HG02870 (cell line): ENCODE measurements around the gene PTPRG.

Experiments
- ATAC-seq: cut with Tn5 transposase; IDR thresholded peaks from one replicate; pipeline ENCODE4 v1.9.1; 2021; ENCODE audit warnings: mild to moderate bottlenecking, moderate library complexity; ENCODE audit not compliant: unreplicated experiment

Gene PTPRG

DNA sequence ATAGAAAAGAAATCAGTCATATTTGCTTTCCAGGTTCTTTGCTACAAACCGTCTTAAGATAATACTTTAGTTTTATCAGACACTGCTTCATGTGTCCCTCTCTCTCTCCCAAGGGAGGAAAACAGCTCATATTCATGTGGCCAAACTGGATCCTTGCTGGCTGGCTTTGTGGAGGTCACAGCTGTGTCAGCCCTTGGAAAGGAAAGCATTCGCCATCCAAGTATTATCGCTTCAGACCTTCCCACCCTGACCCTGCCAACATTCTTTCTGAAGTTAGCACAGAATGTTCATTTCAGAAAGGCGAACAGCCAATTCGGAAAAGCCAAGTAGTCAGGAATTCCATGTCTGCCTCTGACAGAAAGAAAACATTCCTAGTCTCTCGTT lies 598.3 kb downstream of the PTPRG start:
- no peak for ATAC-seq

DNA sequence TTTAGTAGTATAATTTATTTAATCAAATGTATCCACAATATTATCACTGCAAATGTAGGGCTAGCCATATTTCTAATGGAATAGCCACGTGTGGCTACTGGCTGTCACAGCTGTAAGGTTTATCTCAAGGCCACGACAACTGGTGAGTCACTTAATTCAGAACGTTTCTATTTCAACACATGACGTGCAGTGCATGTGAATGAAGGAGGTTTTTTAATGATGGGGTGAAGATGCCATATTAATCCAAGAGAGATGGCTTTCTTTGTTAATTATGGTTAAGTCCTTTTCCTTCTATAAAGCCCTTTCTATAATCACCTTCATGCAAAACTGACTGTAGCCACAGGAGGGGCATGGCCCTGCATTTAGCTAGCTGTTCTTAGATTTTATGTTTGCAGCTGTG lies 600.0 kb downstream of the PTPRG start:
- no peak for ATAC-seq

DNA sequence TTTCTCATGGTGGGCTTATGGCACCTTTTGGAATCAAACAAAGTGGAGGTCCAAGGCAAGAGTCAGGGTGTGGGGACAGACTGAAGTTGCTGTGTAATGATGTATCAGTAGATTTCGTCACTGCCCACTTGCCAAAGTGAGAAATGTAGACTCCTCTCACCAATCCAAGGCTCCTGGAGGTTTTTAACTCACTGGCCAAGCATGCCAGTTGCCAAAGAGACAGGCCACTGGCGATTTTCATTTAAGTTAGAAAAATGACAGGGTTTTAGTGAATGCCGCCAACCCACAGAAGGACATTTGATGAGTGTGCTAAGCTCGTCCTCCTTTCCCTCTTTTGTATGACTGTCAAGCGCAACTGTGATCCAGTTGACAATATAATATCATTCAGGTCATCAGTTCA lies 602.8 kb downstream of the PTPRG start:
- no peak for ATAC-seq

DNA sequence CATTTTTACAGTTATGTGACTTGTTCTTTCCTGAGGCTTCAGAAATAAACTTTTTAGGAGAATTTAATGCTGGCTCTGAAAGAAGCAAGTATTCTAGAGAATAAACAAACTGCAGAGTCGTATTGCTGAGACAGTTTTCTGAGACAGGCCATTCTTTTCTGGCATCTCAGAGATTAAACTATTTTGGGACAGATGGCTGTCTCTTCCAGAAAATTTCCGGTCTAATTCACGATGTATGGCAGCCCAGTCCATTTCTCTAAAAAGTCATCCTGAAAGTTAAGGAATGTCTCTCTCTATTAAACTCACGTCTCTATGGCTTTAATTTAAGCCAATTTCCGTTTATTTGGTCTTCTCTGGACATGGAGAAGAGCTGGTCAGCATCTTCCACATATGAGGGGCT lies 603.4 kb downstream of the PTPRG start:
- ATAC-seq, result no peak

DNA sequence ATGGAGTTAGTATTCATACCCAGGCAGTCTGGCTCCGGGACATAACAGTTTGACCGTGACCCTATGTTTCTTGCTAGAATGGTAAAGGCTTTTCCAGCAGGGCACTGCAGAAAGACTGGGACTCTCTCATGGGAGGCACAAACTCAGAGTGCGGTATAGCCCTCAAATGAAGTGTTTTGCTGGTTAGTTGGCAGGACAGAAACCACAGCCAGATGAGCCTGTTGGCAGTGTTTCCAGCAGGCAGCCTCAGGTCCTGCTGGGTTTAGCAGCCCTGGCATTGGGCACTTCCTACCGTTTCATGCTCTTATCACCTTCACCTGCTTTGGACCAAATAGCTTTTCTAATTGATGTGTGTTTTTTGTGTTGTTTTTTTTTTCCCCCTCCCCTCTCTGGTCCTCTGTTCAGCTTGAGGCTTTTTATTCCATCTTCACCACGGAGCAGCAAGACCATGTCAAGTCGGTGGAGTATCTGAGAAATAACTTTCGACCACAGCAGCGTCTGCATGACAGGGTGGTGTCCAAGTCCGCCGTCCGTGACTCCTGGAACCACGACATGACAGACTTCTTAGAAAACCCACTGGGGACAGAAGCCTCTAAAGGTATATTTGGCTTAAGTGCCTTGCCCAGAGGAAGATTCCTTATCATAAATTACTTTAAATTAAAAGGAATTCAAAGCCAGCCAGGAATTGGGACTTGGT lies 606.3 kb downstream of the PTPRG start:
- ATAC-seq, result no peak

DNA sequence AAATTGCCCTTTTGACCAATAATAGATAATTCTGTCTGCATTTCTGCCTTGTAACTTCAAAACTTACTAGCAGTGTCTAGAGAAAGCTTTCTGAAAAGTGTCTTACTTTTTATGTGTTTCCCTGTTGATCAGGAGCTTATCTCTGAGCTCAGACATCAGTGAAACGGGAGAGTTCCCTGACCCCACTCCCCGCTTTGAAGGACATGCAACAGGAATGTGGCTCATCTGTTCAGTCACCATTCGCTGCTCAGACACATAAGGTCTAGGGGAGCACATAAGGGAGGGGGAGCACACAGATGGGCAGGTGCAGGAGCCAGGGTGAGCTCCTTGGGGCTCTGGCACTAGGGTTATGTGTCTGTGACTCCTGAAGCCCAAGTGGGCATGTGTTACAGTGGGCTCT lies 607.0 kb downstream of the PTPRG start:
- no peak for ATAC-seq

DNA sequence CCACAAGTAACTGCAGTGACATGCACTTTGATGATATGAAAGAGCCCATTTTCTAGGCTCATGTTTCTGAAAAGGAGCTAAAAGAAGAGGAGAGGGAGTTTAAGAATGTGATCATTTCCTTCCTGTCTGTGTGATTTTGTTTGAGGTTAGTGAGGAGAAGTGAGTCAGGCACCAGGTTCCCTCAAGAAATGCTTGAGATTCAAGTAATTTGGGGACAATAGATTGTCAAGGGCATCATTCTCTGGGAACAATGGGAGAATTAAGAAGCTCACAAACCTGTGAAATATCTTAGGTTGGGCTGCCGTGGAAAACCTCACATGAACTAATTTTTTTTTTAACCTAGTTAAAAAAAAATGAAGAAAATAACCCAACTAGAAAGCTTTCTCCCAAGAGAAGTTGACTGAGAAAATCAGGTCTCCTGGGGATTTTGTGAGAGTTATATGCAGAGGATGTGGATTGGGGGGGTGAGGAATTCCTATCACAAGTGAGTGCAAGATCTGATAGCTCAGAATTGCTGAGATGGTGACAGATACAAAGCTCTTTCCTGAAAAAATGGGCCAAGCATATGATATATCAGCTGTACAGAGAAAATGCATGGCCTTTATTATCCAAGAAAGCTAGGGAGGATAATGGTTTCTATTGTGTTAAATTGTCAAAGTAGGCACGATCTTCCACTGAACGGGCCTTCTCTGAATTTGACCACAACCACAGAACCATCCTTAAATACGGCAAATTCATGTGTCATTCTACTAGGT lies 608.7 kb downstream of the PTPRG start:
- no peak for ATAC-seq

DNA sequence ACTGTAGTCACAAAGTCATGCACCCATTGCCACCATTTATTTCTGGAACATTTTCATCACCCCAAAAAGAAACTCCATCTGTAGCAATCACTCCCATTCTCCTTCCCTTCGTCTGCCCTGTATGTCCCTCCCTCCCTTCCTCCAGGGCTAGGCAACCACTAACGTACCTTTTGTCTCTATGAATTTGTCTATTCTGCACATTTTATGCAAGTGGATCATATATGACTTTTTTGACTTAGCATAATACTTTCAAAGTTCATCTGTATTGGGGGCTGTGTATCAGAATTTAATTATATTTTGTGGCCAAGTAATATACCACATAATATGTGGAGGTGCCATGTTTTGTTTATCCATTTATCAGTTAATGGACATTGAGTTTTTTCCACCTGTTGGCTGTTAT lies 610.4 kb downstream of the PTPRG start:
- no peak for ATAC-seq

DNA sequence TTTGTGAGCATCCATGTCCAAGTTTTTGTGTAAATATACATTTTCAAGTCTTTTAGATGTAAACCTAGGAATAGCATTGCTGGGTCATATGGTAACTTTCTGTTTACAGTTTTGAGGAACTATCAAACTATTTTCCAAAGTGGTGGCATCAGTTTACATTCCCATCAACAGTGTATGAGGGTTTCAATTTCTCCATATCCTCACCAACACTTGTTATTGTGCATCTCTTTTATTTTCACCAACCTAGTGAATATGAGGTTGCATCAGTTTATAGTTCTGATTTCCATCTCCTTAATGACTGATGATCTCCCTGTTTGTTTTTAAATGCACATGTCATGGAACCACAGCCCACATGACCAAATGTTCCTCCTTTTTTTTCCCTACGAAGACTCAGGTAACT lies 610.8 kb downstream of the PTPRG start:
- ATAC-seq, result no peak

DNA sequence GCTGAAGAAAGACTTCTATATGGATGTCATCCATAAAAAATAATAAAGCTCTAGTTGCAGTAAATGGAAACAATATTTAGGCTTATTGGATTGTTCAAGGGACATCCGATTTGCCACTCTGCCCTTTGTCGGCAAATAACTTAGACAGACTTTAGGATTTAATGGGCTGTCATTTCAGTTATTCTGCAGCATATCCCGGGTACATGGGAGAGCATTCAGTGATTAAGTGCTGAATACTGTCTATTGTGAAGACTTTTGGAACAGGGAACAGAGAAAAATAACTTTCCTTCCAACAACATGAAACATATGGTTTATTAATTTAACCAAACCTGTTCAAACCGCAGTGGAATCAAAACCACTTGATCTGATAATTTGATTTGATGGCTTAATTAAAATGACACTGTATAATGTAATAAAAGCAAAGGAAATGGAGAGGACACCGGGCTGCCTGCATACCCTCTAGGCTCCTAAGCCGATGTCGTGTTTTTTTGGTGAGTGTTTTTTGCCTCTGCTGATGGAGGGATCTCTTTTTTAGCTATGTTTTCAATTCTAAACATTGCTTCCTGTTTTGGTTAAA lies 612.7 kb downstream of the PTPRG start:
- ATAC-seq, result no peak

DNA sequence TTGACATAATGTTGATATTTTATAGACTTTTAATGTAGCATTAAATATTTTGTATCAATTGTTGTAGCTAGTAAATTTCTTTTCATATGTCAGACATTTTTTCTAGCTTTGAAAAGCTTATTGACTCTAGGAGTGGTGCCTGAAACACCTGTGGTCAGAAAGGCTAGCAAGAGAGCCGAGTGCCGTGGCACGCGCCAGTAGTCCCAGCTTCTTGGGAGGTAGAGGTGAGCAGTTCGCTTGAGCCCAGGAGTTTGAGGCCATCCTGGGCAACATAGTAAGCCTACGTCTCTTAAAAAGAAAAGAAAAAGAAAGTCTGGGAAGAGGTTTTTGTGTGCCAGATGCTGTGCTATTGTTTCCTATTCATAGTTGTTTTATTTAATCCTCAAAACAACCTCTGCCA lies 613.8 kb downstream of the PTPRG start:
- no peak for ATAC-seq

DNA sequence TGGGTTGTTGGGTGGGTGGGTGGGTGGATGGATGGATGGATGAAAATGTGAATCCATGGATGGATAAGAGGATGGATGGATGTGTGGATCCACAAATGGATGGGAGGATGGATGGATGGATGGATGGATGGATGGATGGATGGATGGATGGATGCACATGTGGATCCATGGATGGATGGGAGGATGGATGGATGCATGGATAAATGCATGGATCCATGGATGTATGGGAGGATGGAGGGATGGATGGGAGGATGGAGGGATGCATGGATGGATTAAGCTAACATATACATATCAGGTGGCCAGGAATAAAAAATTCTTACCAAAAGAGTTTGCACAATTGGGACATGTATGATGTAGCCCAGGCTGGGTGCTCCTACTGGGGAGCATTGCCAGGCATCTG lies 616.7 kb downstream of the PTPRG start:
- no peak for ATAC-seq

DNA sequence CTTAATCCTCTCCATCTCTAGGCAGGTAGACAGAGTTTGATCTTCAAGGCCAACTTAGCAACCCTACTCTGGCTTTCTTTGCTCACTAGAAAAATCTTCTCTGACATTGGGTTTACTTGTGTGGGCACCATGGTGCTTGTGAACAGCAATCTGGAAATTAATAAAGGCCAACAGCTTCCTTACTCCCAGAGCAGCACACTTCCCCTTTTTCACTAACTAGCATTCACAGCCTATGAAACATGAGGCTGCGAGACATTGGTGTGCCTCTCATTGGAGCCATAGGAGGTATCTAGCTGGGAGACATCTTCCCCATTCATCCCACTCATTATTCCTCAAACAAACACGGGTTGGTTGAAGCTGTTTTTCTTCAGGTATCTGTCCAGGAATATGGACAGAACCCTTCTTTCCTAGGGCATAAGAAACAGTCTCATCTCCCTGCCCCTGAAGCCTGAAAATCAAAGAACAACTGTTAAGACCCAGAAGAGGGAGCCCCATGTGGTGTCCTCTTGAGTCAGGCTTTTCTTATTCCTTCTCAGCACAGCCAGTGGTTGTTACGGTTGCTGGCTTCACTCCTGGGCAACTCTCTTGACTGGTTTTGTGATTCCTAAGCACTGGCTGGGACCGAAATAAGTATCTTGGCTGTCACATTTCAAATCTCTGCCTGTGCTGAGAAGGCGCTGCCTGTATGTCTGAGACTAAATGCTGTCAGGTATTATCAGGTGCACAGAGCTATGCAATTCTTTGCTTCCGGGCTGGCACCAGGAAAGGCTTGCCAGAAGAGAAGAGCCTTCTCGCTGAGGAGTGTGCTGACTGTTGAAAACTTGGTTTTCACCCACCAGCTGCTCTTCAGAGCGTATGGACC lies 617.6 kb downstream of the PTPRG start:
- ATAC-seq, result no peak

DNA sequence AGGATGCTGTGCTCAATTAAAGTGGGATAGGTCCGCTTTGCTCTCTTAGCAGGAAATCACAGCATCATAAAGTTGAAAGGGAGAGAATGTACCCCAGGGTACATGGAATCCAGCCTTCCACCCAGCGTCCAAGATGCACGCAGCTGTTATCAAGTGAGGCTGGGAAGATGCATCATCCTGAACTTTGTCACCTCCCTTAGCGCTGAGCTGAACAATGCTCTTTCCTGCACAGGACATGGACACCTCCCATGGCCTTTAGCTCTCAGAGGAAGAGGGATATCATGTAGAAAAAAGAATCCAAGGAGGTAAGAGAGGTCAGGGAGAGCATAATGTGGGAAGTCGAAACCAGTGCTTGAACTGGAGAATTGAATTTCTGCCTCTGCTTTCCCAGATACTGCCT lies 619.1 kb downstream of the PTPRG start:
- no peak for ATAC-seq

DNA sequence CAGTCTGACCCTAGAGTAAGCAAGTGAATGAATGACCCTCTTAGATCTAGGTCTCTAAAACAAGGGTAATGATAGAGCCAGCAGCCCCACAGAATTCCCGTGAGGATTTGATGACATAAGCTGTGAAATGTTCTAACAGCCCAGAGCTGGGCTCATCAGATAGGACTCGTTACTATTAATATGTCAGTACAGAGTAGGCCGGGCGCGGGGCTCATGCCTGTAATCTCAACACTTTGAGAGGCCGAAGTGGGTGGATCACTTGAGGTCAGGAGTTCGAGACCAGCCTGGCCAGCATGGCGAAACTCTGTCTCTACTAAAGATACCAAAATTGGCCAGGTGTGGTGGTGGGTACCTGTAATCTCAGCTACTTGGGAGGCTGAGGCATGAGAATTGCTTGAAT lies 621.7 kb downstream of the PTPRG start:
- ATAC-seq, result no peak

DNA sequence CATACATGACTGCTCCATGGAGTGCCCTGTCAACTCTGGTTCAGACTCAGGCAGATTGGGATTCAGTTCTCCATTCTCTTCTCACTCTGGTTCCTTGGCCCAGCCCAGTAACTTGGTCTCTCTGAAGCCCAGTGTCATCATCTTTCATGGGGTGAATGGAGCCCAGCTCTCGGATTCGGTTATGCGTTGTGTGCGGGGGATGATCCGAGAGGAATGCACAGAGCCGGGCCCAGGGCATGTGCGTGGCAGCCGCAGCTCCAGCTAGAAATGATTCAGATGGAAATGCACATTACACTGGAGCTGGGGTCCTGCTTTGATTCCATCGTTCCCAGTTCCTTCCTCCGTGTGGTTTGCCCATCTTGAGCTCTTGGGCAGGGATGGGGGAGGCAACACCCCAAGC lies 622.6 kb downstream of the PTPRG start:
- ATAC-seq, result no peak

DNA sequence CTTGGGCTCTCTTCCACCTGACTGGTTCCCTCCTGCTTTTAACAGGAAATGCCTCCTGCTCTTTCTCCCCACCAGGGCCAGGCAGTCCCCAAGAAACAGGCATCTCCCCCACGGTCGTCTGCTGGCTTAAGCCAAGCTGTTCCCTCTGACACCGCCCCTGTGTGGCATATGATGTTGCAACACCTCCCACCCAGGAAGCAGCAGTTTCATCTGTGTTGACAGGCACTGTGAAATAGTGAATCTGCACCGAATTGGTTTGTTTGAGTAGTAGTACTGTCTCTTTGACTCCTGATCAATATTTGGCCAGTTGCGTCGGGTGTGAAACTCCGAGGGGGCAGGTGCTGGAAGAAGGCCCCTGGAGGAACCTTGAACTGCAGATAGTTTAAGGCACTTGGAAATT lies 623.2 kb downstream of the PTPRG start:
- ATAC-seq, result no peak

DNA sequence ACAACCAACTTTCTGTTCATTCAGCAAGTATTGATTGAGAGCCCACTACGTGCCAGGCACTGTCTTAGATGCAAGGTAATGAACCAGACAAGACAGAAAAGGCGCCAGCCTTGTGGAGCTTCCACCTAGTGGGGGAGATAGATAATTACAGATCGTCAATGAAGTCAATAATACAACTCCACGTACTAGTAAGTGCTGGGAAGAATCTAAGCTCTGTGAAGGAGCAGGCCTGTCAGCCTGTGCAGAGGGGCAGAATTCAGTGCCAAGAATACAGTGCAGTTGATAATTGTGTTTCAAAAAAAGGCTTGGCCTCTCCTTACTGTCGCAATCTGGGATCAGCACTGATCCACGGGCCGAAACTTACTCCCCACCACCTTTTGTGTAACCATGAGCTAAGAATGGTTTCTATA lies 625.7 kb downstream of the PTPRG start:
- ATAC-seq, result no peak

DNA sequence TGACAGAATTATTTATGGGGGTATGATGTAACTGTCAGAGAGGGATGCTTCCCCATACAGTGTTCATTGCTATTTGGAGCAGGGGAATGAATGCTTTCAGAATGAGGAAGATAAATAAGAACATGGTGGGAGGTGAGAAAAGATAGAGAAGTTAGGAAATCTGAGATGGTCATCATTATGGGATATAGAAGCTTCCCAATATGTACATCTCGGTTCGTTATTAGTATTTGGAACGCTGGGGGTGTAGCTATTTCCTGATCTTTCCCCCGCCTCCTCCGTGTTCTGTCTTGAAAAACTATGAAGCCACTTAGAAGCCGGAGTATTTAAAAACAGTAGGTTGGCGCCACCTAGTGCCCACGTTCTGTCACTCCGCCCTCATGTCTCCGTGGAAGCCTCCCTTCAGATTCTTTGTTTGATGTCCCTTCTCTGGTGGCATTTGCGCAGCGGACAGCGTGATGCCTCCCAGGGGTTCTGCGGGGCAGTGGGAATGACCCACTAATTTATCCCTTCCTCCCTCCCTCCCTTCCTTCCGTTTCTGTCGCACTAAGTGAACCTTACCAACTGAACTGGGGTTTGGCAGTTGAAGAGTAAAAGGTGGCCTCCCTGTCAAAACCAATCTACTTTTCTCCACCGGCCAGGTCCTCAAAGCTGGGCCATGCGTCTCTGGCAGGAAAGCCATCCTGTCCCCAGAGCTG lies 627.5 kb downstream of the PTPRG start:
- peak; percentile 85 for ATAC-seq

DNA sequence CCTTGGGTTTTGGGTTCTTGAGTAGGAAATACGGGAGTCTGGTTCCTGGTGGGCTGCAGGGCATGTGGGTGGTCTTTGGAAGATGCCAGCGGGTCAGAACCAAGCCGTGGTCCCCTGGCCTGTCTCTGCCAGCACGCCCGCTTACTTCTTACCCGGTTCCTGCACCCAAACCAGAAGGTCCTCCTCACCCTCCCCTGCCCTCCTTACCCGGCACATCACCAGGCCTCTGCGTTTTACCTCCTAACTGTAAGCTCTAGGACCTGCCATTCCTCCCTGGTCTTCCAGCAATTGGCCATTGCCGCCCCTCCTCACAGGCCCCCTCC lies 628.0 kb downstream of the PTPRG start:
- ATAC-seq, result no peak

DNA sequence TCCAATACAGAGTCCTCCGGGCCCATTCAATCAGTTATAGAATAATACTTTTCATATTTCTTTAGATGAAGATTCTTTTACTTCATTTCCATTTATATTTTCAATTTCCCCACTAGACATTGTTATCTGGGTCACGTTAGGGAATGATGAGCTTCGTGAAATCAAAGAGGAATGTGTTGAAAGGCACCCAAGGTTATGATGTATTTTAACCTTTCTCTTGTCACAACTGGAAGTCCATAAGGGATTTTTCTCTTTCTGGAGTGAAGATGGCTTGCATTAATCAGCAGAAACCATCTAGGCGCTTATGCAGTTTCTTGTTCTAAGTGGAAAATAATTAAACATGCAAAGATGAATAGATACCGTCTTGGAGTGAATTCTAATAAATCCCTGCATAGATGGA lies 631.5 kb downstream of the PTPRG start:
- no peak for ATAC-seq
